HepG2 (cell line): ENCODE results near the gene LARP7. TPM values are rescaled to one million over a fixed set of nuclear protein-coding genes. Genes with fewer than 3 reads are reported as not detected.

Experiments used
- AHDC1 ChIP-seq: sonication (generic); formaldehyde crosslinking; IDR thresholded peaks from 2 replicates; pipeline ENCODE4 v1.5.1; 2020; ENCODE audit warnings: mild to moderate bottlenecking, missing genetic modification reagents, borderline replicate concordance
- FOXC1 ChIP-seq: sonication (generic); formaldehyde crosslinking; IDR thresholded peaks from 2 replicates; pipeline ENCODE4 v1.8.0; 2022; ENCODE audit warnings: mild to moderate bottlenecking, missing genetic modification reagents, borderline replicate concordance
- GATAD1 ChIP-seq: IDR thresholded peaks from 2 replicates; pipeline ENCODE4 v1.6.1; 2016; ENCODE audit warnings: missing genetic modification reagents, missing compliant biosample characterization
- HNRNPH1 ChIP-seq: fragments of 200-400 bp; formaldehyde crosslinking; optimal IDR thresholded peaks from 2 replicates; pipeline ENCODE3; 2017; ENCODE audit warnings: mild to moderate bottlenecking, low read depth, low read length
- MXD1 ChIP-seq: sonication (generic); formaldehyde crosslinking; IDR thresholded peaks from 2 replicates; pipeline ENCODE4 v1.4.0; 2020; ENCODE audit warnings: mild to moderate bottlenecking, missing genetic modification reagents
- SRF ChIP-seq: IDR thresholded peaks from 2 replicates; pipeline ENCODE4 v1.6.1; 2011; ENCODE audit warnings: mild to moderate bottlenecking, low read depth, low read length, moderate library complexity
- ZBTB10 ChIP-seq: sonication (generic); formaldehyde crosslinking; IDR thresholded peaks from 2 replicates; pipeline ENCODE4 v1.4.0; 2020; ENCODE audit warnings: missing genetic modification reagents, borderline replicate concordance
- ZKSCAN1 ChIP-seq: fragments of 150-350 bp; IDR thresholded peaks from 2 replicates; pipeline ENCODE4 v1.6.1; 2014; ENCODE audit warnings: low read length
- ZNF503 ChIP-seq: sonication (generic); formaldehyde crosslinking; IDR thresholded peaks from 2 replicates; pipeline ENCODE4 v1.4.0; 2020; ENCODE audit warnings: missing genetic modification reagents
- ZNF556 ChIP-seq: sonication (generic); formaldehyde crosslinking; IDR thresholded peaks from 2 replicates; pipeline ENCODE4 v1.4.0; 2020; ENCODE audit warnings: mild to moderate bottlenecking, missing genetic modification reagents, borderline replicate concordance
- ZNF761 ChIP-seq: sonication (generic); formaldehyde crosslinking; conservative IDR thresholded peaks from 2 replicates; pipeline ENCODE4 v1.4.0; 2020; ENCODE audit warnings: mild to moderate bottlenecking, missing genetic modification reagents
- polyA plus RNA-seq, 8 experiments: library from polyadenylated mRNA; depleted of rRNA in 3 of 8; stranded (reverse) in 7 of 8; unstranded in 1 of 8; fragments of >200 nt; fragmentation: Illumina TruSeq in 4 of 8; extraction: Trizol in 4 of 8; gene quantifications; 2 replicates each; pipeline versions ENCODE4 v1.2.1 to v1.2.3, GENCODE V29; 2011 to 2016; ENCODE audit warnings: low read depth in 4 of 8, missing spikeins in 1 of 8, mixed read lengths in 1 of 8; ENCODE audit not compliant: insufficient read depth in 1 of 8
- total RNA-seq, 5 experiments: library from RNA; depleted of rRNA; stranded (reverse); fragments of >200 nt; fragmentation: Illumina TruSeq; extraction: Trizol; gene quantifications; 2 replicates each; pipeline ENCODE4 v1.2.3, GENCODE V29; 2016; ENCODE audit warnings: low read depth in 1 of 5
- TF ChIP-seq, protein P1 (sequence below): IDR thresholded peaks from 2 replicates; pipeline ENCODE4 v1.4.0; 2020; ENCODE audit warnings: mild to moderate bottlenecking, missing genetic modification reagents

Gene LARP7
- total and polyA plus RNA-seq, 2 of the 13 experiments (the other 11 are each of a cell fraction or from before 2014, with no cell fraction given) = 9.7 to 37.1 TPM

GRCh38 chr4:112636688-112637551, at the start of gene LARP7, which contains the start of gene ZGRF1 (continued):
- TF ChIP-seq AHDC1 (CRISPR knock-in tag) = no peak
- TF ChIP-seq SRF = no peak; the same call in 1 of the 2 replicates
- peak; percentile 34; the same call in 1 of the 2 replicates for TF ChIP-seq ZBTB10 (CRISPR knock-in tag)
- TF ChIP-seq HNRNPH1 = no peak
- TF ChIP-seq FOXC1 (CRISPR knock-in tag) = no peak
- TF ChIP-seq, protein P1, sequence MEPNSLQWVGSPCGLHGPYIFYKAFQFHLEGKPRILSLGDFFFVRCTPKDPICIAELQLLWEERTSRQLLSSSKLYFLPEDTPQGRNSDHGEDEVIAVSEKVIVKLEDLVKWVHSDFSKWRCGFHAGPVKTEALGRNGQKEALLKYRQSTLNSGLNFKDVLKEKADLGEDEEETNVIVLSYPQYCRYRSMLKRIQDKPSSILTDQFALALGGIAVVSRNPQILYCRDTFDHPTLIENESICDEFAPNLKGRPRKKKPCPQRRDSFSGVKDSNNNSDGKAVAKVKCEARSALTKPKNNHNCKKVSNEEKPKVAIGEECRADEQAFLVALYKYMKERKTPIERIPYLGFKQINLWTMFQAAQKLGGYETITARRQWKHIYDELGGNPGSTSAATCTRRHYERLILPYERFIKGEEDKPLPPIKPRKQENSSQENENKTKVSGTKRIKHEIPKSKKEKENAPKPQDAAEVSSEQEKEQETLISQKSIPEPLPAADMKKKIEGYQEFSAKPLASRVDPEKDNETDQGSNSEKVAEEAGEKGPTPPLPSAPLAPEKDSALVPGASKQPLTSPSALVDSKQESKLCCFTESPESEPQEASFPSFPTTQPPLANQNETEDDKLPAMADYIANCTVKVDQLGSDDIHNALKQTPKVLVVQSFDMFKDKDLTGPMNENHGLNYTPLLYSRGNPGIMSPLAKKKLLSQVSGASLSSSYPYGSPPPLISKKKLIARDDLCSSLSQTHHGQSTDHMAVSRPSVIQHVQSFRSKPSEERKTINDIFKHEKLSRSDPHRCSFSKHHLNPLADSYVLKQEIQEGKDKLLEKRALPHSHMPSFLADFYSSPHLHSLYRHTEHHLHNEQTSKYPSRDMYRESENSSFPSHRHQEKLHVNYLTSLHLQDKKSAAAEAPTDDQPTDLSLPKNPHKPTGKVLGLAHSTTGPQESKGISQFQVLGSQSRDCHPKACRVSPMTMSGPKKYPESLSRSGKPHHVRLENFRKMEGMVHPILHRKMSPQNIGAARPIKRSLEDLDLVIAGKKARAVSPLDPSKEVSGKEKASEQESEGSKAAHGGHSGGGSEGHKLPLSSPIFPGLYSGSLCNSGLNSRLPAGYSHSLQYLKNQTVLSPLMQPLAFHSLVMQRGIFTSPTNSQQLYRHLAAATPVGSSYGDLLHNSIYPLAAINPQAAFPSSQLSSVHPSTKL (CRISPR knock-in tag) = peak; percentile 38; the same call in 1 of the 2 replicates
- TF ChIP-seq GATAD1 (CRISPR knock-in tag) = peak; percentile 98
- TF ChIP-seq ZKSCAN1 = no peak
- TF ChIP-seq MXD1 (CRISPR knock-in tag) = peak; percentile 36; the same call in 1 of the 2 replicates
- TF ChIP-seq ZNF761 (CRISPR knock-in tag) = 0 out of 2 replicates have a peak, but pooled peaks have one; percentile 49
- 0 out of 2 replicates have a peak, but pooled peaks have one; percentile 52 for TF ChIP-seq ZNF556 (CRISPR knock-in tag)
- peak; percentile 60; the same call in 1 of the 2 replicates for TF ChIP-seq ZNF503 (CRISPR knock-in tag)
